Measurements from ENCODE around the gene NKIRAS2.

NKIRAS2 gene

GRCh38 chr17:42019509-42020404 is at the start of gene NKIRAS2:
Gene NKIRAS2, plus strand, starts transcription at chr17:42020090. Its CDS starts 1,488 bp downstream, at chr17:42021578.
- peak; percentile 92 for DNase-seq
- in situ Hi-C loops (cut with MboI; ENCODE audit: low pct_unique_long_range_greater_than_20kb, low sequenced_read_pairs), result loop anchor here (10.0 kb wide), 1 partner anchor 95 kb away; the partner anchor contains the start of gene DHX58

- in situ Hi-C loops (cut with MboI; ENCODE audit: low pct_unique_long_range_greater_than_20kb, low sequenced_read_pairs), result no loop called here
- no peak for DNase-seq
These were observed 49.0 kb upstream of the NKIRAS2 start for GRCh38 chr17:41970901-41971331.

- no peak for DNase-seq
- in situ Hi-C loops (cut with MboI; ENCODE audit: low pct_unique_long_range_greater_than_20kb, low sequenced_read_pairs), result no loop called here
These were observed 48.0 kb upstream of the NKIRAS2 start for GRCh38 chr17:41971721-41972523.

DNA sequence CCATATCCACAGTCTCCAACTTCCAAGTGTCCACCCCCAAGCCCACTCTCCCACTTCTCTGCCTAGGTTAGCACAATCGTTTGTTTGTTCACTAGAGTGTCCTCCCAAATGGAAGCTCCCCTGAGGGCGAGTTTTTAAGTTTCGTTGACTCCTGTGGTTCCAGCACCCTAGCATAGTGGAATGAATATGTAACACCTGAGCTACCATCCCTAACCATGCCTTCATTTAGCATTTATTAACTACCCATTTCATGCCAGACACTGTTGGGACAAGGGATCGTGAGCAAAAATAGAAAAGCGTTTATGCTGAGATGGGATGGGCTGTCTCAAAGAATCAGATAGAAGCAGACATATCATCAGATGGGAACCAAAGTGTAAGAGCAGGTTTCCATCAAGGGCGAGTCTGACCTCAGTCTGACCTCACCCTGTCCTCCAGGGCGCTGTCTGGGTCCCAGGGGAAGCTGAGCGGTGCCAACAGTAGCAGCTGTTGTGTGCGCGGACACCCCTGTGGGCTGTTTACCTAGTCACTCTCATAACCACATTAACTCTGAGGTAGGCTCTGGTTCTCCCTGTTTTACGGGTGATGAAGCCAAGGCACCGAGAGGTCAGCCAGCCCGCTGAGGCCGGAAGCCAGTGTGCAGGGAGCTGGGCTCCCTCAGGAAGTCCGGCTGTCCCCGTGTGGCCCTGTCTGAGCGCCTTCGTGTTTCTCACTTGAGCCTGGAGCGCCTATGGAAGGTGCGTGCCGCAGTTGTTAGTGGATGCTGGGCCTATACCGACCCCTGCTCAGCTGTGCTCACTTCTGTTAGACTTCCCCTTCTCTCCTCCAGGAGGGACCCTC is 47.1 kb upstream of the NKIRAS2 start:
- in situ Hi-C loops (cut with MboI; ENCODE audit: low pct_unique_long_range_greater_than_20kb, low sequenced_read_pairs), result no loop called here
- DNase-seq, result no peak

GRCh38 chr17:41973408-41973811 is 46.5 kb upstream of the NKIRAS2 start:
- no peak for DNase-seq
- in situ Hi-C loops (cut with MboI; ENCODE audit: low pct_unique_long_range_greater_than_20kb, low sequenced_read_pairs), result no loop called here

- DNase-seq, result no peak
- in situ Hi-C loops (cut with MboI; ENCODE audit: low pct_unique_long_range_greater_than_20kb, low sequenced_read_pairs), result no loop called here
These were observed 45.9 kb upstream of the NKIRAS2 start for GRCh38 chr17:41974031-41974430.

GRCh38 chr17:41974658-41975057 is 45.2 kb upstream of the NKIRAS2 start:
- in situ Hi-C loops (cut with MboI; ENCODE audit: low pct_unique_long_range_greater_than_20kb, low sequenced_read_pairs), result no loop called here
- no peak for DNase-seq

DNA sequence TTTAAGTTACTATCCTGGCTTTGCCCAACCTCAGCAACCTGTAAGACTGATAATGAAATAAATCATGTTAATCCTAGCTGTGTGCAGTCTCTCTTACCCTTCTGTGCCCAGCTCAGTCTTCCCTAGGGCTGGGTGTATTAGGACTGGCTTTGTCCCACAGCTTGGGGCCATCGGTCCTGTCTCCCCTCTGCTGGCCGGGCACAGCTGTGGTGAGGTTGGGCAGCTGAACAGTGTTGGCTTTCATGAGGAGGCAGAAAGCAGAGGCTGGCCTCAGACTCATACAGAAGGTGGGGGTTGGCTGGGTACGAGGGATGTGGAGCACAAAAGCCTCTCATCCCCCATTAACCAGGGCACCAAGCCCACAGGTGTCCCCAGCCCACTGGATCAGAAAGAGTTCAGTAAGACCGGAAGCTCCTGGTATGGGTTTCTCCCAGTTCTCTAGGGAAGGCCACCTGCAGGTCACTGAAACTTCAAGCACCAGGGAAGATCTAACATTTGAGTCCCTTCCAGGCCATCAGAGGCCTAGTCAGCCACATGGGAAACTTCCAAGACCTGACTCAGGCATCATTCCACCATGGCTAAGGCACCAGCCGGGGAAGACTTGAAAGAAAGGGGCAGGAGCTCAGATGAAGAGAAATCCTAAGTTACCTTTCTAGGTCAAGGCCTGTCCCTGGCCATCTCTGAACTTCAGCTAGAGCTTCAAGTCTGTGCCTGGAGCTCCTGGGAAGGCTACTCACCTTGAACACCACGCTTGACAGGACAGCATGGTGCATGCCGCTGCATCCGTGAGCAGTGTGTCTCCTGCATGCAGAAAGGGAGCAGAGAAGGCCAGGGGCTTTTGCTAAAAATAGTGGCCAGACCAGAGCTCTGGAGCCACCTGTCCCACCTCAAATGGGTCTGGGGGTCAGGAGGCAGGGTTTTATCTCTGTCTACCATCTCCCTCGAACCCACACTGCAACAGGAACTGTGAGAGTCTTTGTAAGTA is 44.5 kb upstream of the NKIRAS2 start:
- in situ Hi-C loops (cut with MboI; ENCODE audit: low pct_unique_long_range_greater_than_20kb, low sequenced_read_pairs), result no loop called here
- DNase-seq, result no peak

DNA sequence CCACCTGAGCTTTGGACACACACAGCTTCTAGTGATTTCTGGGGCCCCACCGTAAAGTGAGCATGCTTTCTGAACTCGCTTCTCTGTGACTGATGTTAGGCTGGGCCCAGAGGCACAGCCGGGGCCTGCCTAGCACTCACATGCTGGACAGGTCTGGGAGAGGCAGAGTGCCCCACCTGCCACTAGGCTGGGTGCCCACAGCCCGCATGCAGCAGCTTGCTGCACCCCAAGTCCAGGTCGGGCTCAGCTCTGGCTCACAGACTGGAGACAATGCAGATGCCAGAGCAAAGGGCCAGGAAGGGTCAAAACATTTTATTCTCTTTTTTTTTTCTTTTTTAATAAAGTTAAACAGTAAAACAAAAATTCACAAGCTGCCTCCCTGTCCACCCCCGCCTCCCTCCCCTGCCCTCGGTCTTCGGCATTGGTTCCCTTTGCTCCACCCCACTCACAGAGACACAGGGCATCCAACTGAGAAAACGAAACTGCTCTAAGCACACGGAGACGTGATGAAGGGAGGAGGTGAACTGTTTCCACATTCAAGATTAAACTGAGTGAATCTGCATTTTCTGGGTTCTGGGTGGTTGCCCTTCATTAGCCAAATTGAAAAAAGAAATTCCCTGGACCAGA is 43.6 kb upstream of the NKIRAS2 start:
- in situ Hi-C loops (cut with MboI; ENCODE audit: low pct_unique_long_range_greater_than_20kb, low sequenced_read_pairs), result no loop called here
- no peak for DNase-seq

DNA sequence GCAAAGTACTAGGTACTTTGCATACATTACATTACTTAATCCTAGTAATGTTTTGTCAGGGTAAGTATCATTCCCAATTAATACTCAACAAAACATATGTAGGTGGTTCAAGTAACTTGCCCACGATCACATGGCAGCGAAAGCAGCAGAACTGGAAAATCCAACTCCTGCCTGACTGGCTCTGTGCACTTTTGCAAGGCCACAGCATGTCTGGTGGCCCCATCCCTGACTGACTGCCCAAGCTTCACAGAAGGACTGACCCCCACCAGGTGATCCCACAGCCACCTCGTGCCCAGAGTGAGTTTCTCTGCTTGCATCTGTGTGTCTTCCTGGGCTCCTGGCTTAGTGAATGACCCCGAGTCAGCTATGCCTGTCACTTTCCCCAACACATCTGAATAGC is 41.9 kb upstream of the NKIRAS2 start:
- no peak for DNase-seq
- in situ Hi-C loops (cut with MboI; ENCODE audit: low pct_unique_long_range_greater_than_20kb, low sequenced_read_pairs), result no loop called here

DNA sequence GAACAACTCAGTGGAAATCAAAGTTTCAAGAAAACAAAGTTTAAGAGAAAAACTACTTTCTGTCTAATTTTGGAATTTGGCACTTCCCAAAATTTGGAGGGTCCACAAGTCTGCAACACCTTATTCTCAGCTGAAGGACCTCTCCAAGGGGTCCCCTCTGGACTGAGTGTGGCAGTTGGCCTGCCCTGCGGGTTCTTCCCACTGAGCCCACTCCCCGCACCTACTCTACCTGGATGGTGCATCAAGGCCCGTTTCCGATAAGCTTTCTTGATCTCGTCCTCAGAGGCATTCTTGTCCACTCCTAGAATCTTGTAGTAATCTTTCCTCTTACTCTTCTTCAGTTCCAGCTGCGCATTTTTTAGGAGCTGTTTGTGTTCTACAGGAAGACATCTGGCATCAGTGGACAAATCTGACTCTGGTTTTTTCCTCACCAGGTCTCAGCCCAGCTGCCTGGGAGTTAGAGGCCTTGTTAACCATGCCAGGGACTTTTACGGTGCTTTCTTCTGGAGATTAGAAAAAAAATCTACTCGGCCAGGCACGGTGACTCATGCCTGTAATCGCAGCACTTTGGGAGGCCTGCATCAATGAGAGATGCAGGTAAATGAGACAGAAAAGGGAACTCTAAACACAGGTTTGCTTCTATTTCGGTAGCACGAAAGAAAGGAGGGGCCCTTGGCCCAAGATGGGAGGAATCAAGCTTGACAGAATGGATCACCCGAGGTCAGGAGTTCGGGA is 37.7 kb upstream of the NKIRAS2 start:
- no peak for DNase-seq
- in situ Hi-C loops (cut with MboI; ENCODE audit: low pct_unique_long_range_greater_than_20kb, low sequenced_read_pairs), result no loop called here

DNA sequence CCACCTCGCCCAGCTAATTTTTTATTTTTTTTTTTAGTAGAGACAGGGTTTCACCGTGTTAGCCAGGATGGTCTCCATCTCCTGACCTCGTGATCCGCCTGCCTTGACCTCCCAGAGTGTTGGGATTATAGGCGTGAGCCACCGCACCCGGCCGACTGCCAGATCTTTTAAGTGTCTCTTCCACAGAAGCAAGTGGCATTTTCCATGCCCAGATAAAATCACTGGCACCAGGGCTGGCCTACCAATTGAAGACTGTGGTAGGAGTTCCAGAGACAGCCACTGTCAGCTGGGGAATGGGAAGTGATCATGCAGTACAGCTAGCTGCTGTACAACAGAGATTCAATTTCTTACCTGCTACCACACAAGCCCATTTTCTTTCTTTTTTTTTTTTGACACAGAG is 35.4 kb upstream of the NKIRAS2 start:
- in situ Hi-C loops (cut with MboI; ENCODE audit: low pct_unique_long_range_greater_than_20kb, low sequenced_read_pairs), result no loop called here
- DNase-seq, result no peak

GRCh38 chr17:41985919-41986318 is 34.0 kb upstream of the NKIRAS2 start:
- no peak for DNase-seq
- in situ Hi-C loops (cut with MboI; ENCODE audit: low pct_unique_long_range_greater_than_20kb, low sequenced_read_pairs), result no loop called here

DNA sequence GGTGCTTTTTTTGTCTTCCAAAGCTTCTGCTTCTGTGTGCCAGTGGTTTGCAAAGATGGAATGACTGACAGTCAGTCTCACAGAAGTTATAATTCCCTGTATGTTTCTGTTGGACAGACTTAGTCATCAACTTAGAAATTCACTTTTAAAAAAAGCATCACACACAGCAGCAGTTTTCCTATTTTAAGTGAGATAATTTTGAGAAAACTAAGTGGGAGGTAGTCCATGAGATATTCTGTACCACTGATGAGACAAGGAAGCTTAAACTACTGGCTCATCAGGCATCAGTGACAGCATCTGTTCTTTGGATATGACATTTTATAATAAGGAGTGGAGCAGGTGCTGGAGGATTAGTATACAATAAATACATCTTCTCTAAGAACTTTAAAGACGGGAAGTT is 33.3 kb upstream of the NKIRAS2 start:
- in situ Hi-C loops (cut with MboI; ENCODE audit: low pct_unique_long_range_greater_than_20kb, low sequenced_read_pairs), result no loop called here
- no peak for DNase-seq

DNA sequence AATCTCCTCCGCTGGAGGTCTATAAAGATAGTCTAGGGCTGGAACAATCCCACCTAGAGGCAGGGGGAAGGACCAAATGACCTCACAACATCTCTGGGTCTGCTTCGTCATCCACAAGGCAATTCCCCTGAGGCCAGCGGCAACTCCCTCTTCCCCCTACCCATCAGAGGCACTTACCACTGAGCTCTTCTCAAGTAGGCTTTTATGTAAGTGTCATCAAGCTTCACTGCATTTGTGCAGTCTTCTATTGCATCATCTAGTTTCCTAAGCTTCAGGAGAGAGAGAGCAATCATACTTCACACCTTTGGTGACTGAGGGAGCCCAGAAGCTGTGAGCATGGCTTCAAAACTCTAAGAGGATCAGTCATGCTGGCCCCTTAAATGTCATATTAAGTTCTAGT is 32.2 kb upstream of the NKIRAS2 start:
- no peak for DNase-seq
- in situ Hi-C loops (cut with MboI; ENCODE audit: low pct_unique_long_range_greater_than_20kb, low sequenced_read_pairs), result no loop called here

GRCh38 chr17:41988418-41988817 is 31.5 kb upstream of the NKIRAS2 start:
- no peak for DNase-seq

GRCh38 chr17:41989702-41990419 is 30.0 kb upstream of the NKIRAS2 start:
- in situ Hi-C loops (cut with MboI; ENCODE audit: low pct_unique_long_range_greater_than_20kb, low sequenced_read_pairs), result no loop called here
- no peak for DNase-seq

More at GRCh38 chr17:41988418-41988817, 31.5 kb upstream of the NKIRAS2 start:
- in situ Hi-C loops (cut with MboI; ENCODE audit: low pct_unique_long_range_greater_than_20kb, low sequenced_read_pairs), result no loop called here
